ENCODE results near the gene CD300E. TPM values are rescaled to one million over a fixed set of nuclear protein-coding genes. Genes with fewer than 3 reads are reported as not detected.

Gene CD300E
- total and polyA plus RNA-seq, 2 of the 13 experiments (the other 11 are each of a cell fraction or from before 2014, with no cell fraction given) = not detected

DNA sequence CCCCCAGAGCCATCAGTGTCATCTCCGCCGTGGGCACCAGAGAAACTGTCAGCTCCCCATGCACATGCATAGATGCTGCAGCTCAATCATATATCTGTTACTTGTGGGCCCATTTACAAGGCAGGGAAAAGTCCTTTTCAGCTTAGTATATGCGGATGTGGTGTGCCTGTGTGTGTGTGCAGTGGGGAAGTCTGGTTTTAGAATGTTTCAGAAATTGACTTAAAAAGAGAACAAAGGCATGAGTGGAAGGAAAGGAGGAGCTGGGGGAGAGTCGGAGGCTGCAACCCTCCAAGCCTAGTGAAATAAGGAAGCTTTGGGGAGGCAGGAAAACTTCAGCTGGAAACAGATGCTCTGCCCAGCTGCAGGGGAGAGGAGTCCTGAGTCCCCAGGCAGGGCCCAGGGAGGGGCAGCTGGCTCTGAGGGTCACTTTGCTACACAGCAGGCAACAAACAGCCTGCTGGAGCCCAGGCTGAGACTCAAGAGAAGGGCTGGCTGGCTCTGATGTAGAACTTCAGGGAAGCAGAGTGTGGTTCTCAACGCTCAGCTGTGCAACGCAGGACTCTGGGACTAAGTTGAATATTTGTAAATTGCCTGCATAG is 20.4 kb downstream of the CD300E start:
- POLR2A ChIA-PET = no interaction called here
- no peak for FAIRE-seq

More for the DNA sequence above, 20.4 kb downstream of the CD300E start:
- CTCF ChIA-PET (ENCODE audit: low intra/inter-chr PET ratio, low total read pairs) = no interaction called here
- Histone ChIP-seq H3K4me3 (replicated peaks in 1 of 3; ENCODE audit: insufficient read depth in 1 of 3, low read depth in 2 of 3, low read length in 3 of 3) (no peak overlapping the region), H3K4me1 (ENCODE audit: insufficient read depth, low read length) (no peaks in the 10 kb centered on the region), H3K9me3 (ENCODE audit: low read length) (no peaks in the 10 kb centered on the region), H3K27me3 (ENCODE audit: control insufficient read depth in 1 of 2, insufficient read depth in 2 of 2, low read length in 2 of 2) (peaks cover 8 to 59% of the 10 kb centered on the region in 2 experiments), H2AFZ (ENCODE audit: low read length) (no peak overlapping the region), H3K27ac (ENCODE audit: extremely low read length, insufficient read depth, low read length) (no peak overlapping the region), H3K36me3 (replicated peaks in 1 of 2; ENCODE audit: control insufficient read depth in 1 of 2, insufficient read depth in 2 of 2, low read length in 2 of 2) (no peaks in the 10 kb centered on the region), H3K79me2 (ENCODE audit: insufficient read depth, low read length) (no peaks in the 10 kb centered on the region), H4K20me1 (ENCODE audit: insufficient read depth, low read length) (peaks cover 3% of the 10 kb centered on the region; the same call in 1 of the 2 replicates), H3K4me2 (ENCODE audit: low read depth, low read length) (no peak overlapping the region), H3K9ac (ENCODE audit: insufficient read depth, low read depth, low read length) (no peak overlapping the region)
- in situ Hi-C loops (cut with HindIII; ENCODE audit: extremely low pct_ligation_motif_present, low pct_unique_long_range_greater_than_20kb) (no loop called here), intact Hi-C loops (cut with micrococcal nuclease; ENCODE audit: unreplicated experiment) (no loop called here)
- no TSS peak for BruUV-seq (replicated peaks)
- WGBS (ENCODE audit: low lambda C conversion rate) = 3% methylated on average over 6 of the region's 6 CpGs
- TF ChIP-seq RFX1 (IDR thresholded peaks at IDR 0.05) (no peak), NAIF1 (CRISPR knock-in tag; IDR thresholded peaks at IDR 0.05; ENCODE audit: borderline replicate concordance) (no peak)
- TF ChIP-seq, protein P1, sequence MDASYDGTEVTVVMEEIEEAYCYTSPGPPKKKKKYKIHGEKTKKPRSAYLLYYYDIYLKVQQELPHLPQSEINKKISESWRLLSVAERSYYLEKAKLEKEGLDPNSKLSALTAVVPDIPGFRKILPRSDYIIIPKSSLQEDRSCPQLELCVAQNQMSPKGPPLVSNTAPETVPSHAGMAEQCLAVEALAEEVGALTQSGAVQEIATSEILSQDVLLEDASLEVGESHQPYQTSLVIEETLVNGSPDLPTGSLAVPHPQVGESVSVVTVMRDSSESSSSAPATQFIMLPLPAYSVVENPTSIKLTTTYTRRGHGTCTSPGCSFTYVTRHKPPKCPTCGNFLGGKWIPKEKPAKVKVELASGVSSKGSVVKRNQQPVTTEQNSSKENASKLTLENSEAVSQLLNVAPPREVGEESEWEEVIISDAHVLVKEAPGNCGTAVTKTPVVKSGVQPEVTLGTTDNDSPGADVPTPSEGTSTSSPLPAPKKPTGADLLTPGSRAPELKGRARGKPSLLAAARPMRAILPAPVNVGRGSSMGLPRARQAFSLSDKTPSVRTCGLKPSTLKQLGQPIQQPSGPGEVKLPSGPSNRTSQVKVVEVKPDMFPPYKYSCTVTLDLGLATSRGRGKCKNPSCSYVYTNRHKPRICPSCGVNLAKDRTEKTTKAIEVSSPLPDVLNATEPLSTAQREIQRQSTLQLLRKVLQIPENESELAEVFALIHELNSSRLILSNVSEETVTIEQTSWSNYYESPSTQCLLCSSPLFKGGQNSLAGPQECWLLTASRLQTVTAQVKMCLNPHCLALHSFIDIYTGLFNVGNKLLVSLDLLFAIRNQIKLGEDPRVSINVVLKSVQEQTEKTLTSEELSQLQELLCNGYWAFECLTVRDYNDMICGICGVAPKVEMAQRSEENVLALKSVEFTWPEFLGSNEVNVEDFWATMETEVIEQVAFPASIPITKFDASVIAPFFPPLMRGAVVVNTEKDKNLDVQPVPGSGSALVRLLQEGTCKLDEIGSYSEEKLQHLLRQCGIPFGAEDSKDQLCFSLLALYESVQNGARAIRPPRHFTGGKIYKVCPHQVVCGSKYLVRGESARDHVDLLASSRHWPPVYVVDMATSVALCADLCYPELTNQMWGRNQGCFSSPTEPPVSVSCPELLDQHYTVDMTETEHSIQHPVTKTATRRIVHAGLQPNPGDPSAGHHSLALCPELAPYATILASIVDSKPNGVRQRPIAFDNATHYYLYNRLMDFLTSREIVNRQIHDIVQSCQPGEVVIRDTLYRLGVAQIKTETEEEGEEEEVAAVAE (CRISPR knock-in tag; IDR thresholded peaks at IDR 0.05; ENCODE audit: borderline replicate concordance) = no peak
- TF ChIP-seq, protein P2, sequence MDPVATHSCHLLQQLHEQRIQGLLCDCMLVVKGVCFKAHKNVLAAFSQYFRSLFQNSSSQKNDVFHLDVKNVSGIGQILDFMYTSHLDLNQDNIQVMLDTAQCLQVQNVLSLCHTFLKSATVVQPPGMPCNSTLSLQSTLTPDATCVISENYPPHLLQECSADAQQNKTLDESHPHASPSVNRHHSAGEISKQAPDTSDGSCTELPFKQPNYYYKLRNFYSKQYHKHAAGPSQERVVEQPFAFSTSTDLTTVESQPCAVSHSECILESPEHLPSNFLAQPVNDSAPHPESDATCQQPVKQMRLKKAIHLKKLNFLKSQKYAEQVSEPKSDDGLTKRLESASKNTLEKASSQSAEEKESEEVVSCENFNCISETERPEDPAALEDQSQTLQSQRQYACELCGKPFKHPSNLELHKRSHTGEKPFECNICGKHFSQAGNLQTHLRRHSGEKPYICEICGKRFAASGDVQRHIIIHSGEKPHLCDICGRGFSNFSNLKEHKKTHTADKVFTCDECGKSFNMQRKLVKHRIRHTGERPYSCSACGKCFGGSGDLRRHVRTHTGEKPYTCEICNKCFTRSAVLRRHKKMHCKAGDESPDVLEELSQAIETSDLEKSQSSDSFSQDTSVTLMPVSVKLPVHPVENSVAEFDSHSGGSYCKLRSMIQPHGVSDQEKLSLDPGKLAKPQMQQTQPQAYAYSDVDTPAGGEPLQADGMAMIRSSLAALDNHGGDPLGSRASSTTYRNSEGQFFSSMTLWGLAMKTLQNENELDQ (CRISPR knock-in tag; IDR thresholded peaks at IDR 0.05; ENCODE audit: borderline replicate concordance) = no peak
- ATAC-seq = no peak
- DNase-seq (ENCODE audit: low spot score) = no peak

All from HepG2 (cell line).